HCT116 (cell line): Measurements from ENCODE around the gene C9orf43. TPM values are rescaled to one million over a fixed set of nuclear protein-coding genes. Genes with fewer than 3 reads are reported as not detected.

Experiments used
- ATAC-seq: fragments of 200-7000 bp; cut with Tn5 transposase; 2 replicates; pipeline ENCODE4 v1.9.1; 2020; ENCODE audit warnings: mild to moderate bottlenecking, moderate library complexity
- BruUV-seq: library from RNA; stranded (reverse); fragments of 400-500 nt; replicated peaks from 2 replicates; lab custom pipeline; 2021; lab: Mats Ljungman, UMichigan
- CTCF ChIA-PET: fragments of 300-600 bp; sonication (Branson Sonifier 250); formaldehyde crosslinking; loops from one replicate; lab custom pipeline; 2021; ENCODE audit warnings: antibody characterized with exemption; lab: Charles Lee
- POLR2A ChIA-PET: fragments of 300-600, 350-600 bp; sonication (Branson Sonifier 250); formaldehyde crosslinking; loops from one replicate; lab custom pipeline; 2021; ENCODE audit warnings: antibody characterized with exemption; lab: Charles Lee
- RAD21 ChIA-PET, 2 experiments: fragments of 300-600 bp; sonication (Branson Sonifier 250); formaldehyde crosslinking; loops; one replicate each; lab custom pipeline; 2023; ENCODE audit warnings: low total read pairs in 2 of 2; ENCODE audit not compliant: uncharacterized antibody in 2 of 2, unreplicated experiment in 2 of 2, low non-redundant PET in 1 of 2; lab: Charles Lee
- DNase-seq: peaks from one replicate; pipeline ENCODE4 v3.0.0-alpha.2; 2010; ENCODE audit warnings: low read depth, low spot score
- H2AFZ ChIP-seq: fragments of 200-600 bp; shearing (Covaris generic), sonication (generic); 2 replicates; pipeline ENCODE4 v1.6.1; 2017; ENCODE audit warnings: low read depth, mixed run types, mixed read lengths, antibody characterized with exemption, low read length; ENCODE audit not compliant: poor library complexity, severe bottlenecking
- H3K27ac ChIP-seq: 2 replicates; pipeline ENCODE4 v1.5.1; 2012; ENCODE audit warnings: low read depth, low read length
- H3K27me3 ChIP-seq: fragments of 200-600 bp; sonication (generic); 2 replicates; pipeline ENCODE4 v1.6.1; 2016; ENCODE audit warnings: mixed run types, low read length, mixed read lengths; ENCODE audit not compliant: insufficient read depth
- H3K36me3 ChIP-seq, 2 experiments: fragments of 200-500 bp in 1 of 2; fragments of 200-600 bp in 1 of 2; sonication (Bioruptor generic) in 1 of 2; sonication (generic) in 1 of 2; 2 replicates each; pipeline versions ENCODE4 v1.5.1 to v1.6.1; 2014 to 2016; ENCODE audit warnings: low read length in 2 of 2, inconsistent platforms in 1 of 2, mixed read lengths in 1 of 2, mixed run types in 1 of 2; ENCODE audit not compliant: insufficient read depth in 2 of 2, control insufficient read depth in 1 of 2
- H3K4me1 ChIP-seq, 2 experiments: fragments of 200-600 bp in 1 of 2; sonication (generic) in 1 of 2; 2 replicates each; pipeline versions ENCODE4 v1.5.1 to v1.6.1; 2012 to 2017; ENCODE audit warnings: low read length in 2 of 2, inconsistent platforms in 1 of 2, mild to moderate bottlenecking in 1 of 2, mixed read lengths in 1 of 2, mixed run types in 1 of 2, moderate library complexity in 1 of 2; ENCODE audit not compliant: insufficient read depth in 2 of 2, control insufficient read depth in 1 of 2
- H3K4me2 ChIP-seq: fragments of 200-600 bp; sonication (generic); 2 replicates; pipeline ENCODE4 v1.6.1; 2017; ENCODE audit warnings: mixed run types, low read length, mixed read lengths
- H3K4me3 ChIP-seq, 2 experiments: fragments of 200-600 bp in 1 of 2; sonication (generic) in 1 of 2; replicated peaks in 1 of 2; 2 replicates each; pipeline ENCODE4 v1.5.1; 2011 to 2016; ENCODE audit warnings: low read length in 2 of 2, control low read depth in 1 of 2, low read depth in 1 of 2, mild to moderate bottlenecking in 1 of 2, mixed read lengths in 1 of 2, mixed run types in 1 of 2
- H3K79me2 ChIP-seq: fragments of 200-600 bp; sonication (generic); 2 replicates; pipeline ENCODE4 v1.6.1; 2017; ENCODE audit warnings: mild to moderate bottlenecking, mixed run types, low read length, moderate library complexity, mixed read lengths; ENCODE audit not compliant: insufficient read depth
- H3K9ac ChIP-seq: fragments of 200-600 bp; sonication (generic); 2 replicates; pipeline ENCODE4 v1.6.1; 2016; ENCODE audit warnings: low read length, mixed read lengths
- H3K9me2 ChIP-seq: fragments of 200-600 bp; sonication (generic), shearing (Covaris generic); 2 replicates; pipeline ENCODE4 v1.6.1; 2017; ENCODE audit warnings: mixed run types, mild to moderate bottlenecking, moderate library complexity; ENCODE audit not compliant: insufficient read depth
- H3K9me3 ChIP-seq, 2 experiments: fragments of 200-500 bp in 1 of 2; fragments of 200-600 bp in 1 of 2; sonication (Bioruptor generic) in 1 of 2; sonication (generic) in 1 of 2; 2 replicates each; pipeline ENCODE4 v1.6.1; 2014 to 2017; ENCODE audit warnings: low read length in 2 of 2, mixed read lengths in 2 of 2, inconsistent platforms in 1 of 2, low read depth in 1 of 2, mild to moderate bottlenecking in 1 of 2, mixed run types in 1 of 2, moderate library complexity in 1 of 2; ENCODE audit not compliant: control insufficient read depth in 1 of 2, insufficient read depth in 1 of 2
- H4K20me1 ChIP-seq: fragments of 200-600 bp; sonication (generic), shearing (Covaris generic); 2 replicates; pipeline ENCODE4 v1.6.1; 2017; ENCODE audit warnings: mixed run types, mild to moderate bottlenecking, moderate library complexity; ENCODE audit not compliant: insufficient read depth
- EGR1 ChIP-seq: IDR thresholded peaks from 2 replicates; pipeline ENCODE4 v1.6.1; 2012; ENCODE audit warnings: low read depth
- ELF1 ChIP-seq: IDR thresholded peaks from 2 replicates; pipeline ENCODE4 v1.6.1; 2012; ENCODE audit warnings: low read depth, borderline replicate concordance
- EZH2 ChIP-seq: fragments of 200-600 bp; sonication (generic); IDR thresholded peaks from 2 replicates; pipeline ENCODE4 v1.6.1; 2017; ENCODE audit warnings: antibody characterized with exemption, mixed run types
- EZH2phosphoT487 ChIP-seq: fragments of 200-600 bp; IDR thresholded peaks from 2 replicates; pipeline ENCODE4 v1.6.1; 2018; ENCODE audit warnings: antibody characterized with exemption, borderline replicate concordance
- FOSL1 ChIP-seq: IDR thresholded peaks from 2 replicates; pipeline ENCODE4 v1.6.1; 2012; ENCODE audit warnings: low read depth
- POLR2A ChIP-seq: IDR thresholded peaks from 2 replicates; pipeline ENCODE4 v1.7.0; 2011; ENCODE audit warnings: borderline replicate concordance; ENCODE audit not compliant: insufficient read depth, insufficient read length; ENCODE audit errors: extremely low read depth
- RAD21 ChIP-seq: IDR thresholded peaks from 2 replicates; pipeline ENCODE4 v1.6.1; 2012; ENCODE audit warnings: low read depth, mild to moderate bottlenecking
- TCF7L2 ChIP-seq: IDR thresholded peaks from 2 replicates; pipeline ENCODE4 v1.7.0; 2011; ENCODE audit warnings: borderline replicate concordance, inconsistent platforms; ENCODE audit not compliant: insufficient read depth, insufficient read length; ENCODE audit errors: extremely low read depth
- YY1 ChIP-seq: IDR thresholded peaks from 2 replicates; pipeline ENCODE4 v1.6.1; 2011; ENCODE audit warnings: low read length, low read depth, moderate library complexity, mild to moderate bottlenecking; ENCODE audit not compliant: insufficient replicate concordance; ENCODE audit errors: extremely low read depth
- ZFX ChIP-seq: fragments of 450-650 bp; IDR thresholded peaks from 2 replicates; pipeline ENCODE4 v1.6.1; 2017
- ZNF274 ChIP-seq: fragments of 200-500 bp; sonication (Bioruptor generic); IDR thresholded peaks from 2 replicates; pipeline ENCODE4 v1.6.1; 2014; ENCODE audit warnings: mild to moderate bottlenecking, low read depth, low read length, inconsistent platforms
- intact Hi-C: fragments of 100-400 bp; cut with micrococcal nuclease; formaldehyde crosslinking; loops from 2 replicates; pipeline ENCODE4 v1.10.0; 2022
- total RNA-seq: library from RNA; stranded (reverse); gene quantifications from one replicate; pipeline ENCODE4 v1.2.1, GENCODE V29; 2021; ENCODE audit not compliant: unreplicated experiment
- TF ChIP-seq, protein P1 (sequence below): IDR thresholded peaks from 2 replicates; pipeline ENCODE4 v1.6.1; 2012
- TF ChIP-seq, protein P2 (sequence below), 3 experiments: fragments of 200-600 bp in 1 of 3; sonication (generic) in 1 of 3; IDR thresholded peaks in 2 of 3; conservative IDR thresholded peaks in 1 of 3; 2 replicates each; pipeline ENCODE4 v1.5.1; 2012 to 2017; ENCODE audit warnings: low read depth in 2 of 3, low read length in 2 of 3, antibody characterized with exemption in 1 of 3, borderline replicate concordance in 1 of 3, control low read depth in 1 of 3, mild to moderate bottlenecking in 1 of 3, mixed read lengths in 1 of 3, mixed run types in 1 of 3, moderate library complexity in 1 of 3; ENCODE audit not compliant: insufficient read depth in 1 of 3
- TF ChIP-seq, protein P3 (sequence below): IDR thresholded peaks from 2 replicates; pipeline ENCODE4 v1.6.1; 2012
- TF ChIP-seq, protein P4 (sequence below): IDR thresholded peaks from 2 replicates; pipeline ENCODE4 v1.6.1; 2011; ENCODE audit warnings: mild to moderate bottlenecking, low read length, moderate library complexity; ENCODE audit not compliant: insufficient replicate concordance; ENCODE audit errors: extremely low read depth

The C9orf43 gene
- total RNA-seq, 1 experiment from 2014 or later: 0.71 TPM

DNA sequence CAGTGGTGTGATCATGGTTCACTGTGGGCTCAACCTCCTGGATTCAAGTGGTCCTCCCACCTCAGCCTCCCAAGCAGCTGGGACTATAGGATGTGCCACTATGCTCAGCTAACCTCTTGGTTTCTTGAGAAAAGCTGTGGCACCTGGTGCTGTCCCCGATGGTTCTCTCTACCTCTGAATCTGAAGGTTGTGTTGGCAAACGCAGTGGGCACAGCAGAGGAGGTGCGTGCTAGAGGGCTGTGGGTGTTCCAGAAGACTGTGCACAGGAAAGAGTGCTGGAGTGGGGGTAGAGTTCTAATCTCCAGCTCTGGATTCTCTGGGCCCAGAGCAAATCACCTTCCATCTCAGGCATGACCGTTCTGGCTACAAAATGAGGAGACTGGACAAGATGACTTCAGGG, 65.4 kb downstream of the C9orf43 start:
- DNase-seq (no peak), ATAC-seq (no peak)
- H3K4me2 ChIP-seq: no peak overlapping the region
- no peak overlapping the region for H3K9ac ChIP-seq
- intact Hi-C loops: no loop called here
- peaks cover 0 to 7% of the 10 kb centered on the region in 2 experiments; a peak in 1 of 4 replicates for H3K4me1 ChIP-seq
- no peaks in the 10 kb centered on the region for H3K9me2 ChIP-seq
- no peak overlapping the region for H2AFZ ChIP-seq
- no peak for TF ChIP-seq EZH2phosphoT487
- no peak for TF ChIP-seq ZNF274
- no peak for TF ChIP-seq ZFX
- no peak for TF ChIP-seq EGR1
- TF ChIP-seq YY1: no peak
- no peak for TF ChIP-seq EZH2
- ChIA-PET CTCF (no interaction called here), RAD21 (no interaction called here), POLR2A (no interaction called here)
- H3K27ac ChIP-seq: no peak overlapping the region
- H3K4me3 ChIP-seq: no peak overlapping the region
- no peaks in the 10 kb centered on the region for H3K9me3 ChIP-seq
- H4K20me1 ChIP-seq: 0 out of 2 replicates have a peak, but pooled peaks cover 4% of the 10 kb centered on the region
- BruUV-seq: no TSS peak
- no peaks in the 10 kb centered on the region for H3K27me3 ChIP-seq
- H3K79me2 ChIP-seq: peaks cover 96% of the 10 kb centered on the region
- peaks cover 6 to 11% of the 10 kb centered on the region in 2 experiments; a peak in 1 of 4 replicates for H3K36me3 ChIP-seq

DNA sequence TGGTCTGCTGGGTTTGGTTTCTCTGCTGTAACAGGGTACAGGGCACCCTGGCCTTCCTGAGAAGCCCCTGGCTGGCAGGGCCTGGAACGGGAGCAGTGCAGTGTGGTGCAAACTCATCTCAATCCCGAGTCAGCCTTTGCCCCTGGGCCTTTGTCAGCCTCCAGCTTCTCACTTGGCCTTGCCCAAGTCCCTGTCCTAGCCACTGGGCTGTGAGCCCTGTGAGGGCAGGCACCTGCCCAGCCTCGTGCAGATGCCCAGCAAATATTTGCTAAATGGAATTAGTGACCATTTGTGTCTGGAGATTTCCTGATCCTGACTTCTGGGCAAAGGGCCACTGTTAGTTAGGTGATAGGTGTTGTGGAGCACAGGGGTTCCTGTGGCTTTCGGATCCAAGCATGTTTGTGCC, 66.0 kb downstream of the C9orf43 start:
- BruUV-seq: no TSS peak
- Histone ChIP-seq H3K79me2 (peaks cover 96% of the 10 kb centered on the region), H3K27me3 (no peaks in the 10 kb centered on the region), H3K4me1 (peaks cover 0 to 7% of the 10 kb centered on the region in 2 experiments; a peak in 1 of 4 replicates), H3K36me3 (peaks cover 6 to 13% of the 10 kb centered on the region in 2 experiments; a peak in 1 of 4 replicates), H3K27ac (no peak overlapping the region), H4K20me1 (0 out of 2 replicates have a peak, but pooled peaks cover 4% of the 10 kb centered on the region), H3K4me3 (no peak overlapping the region), H3K4me2 (no peak overlapping the region), H3K9ac (no peak overlapping the region), H3K9me3 (no peaks in the 10 kb centered on the region), H2AFZ (no peak overlapping the region), H3K9me2 (no peaks in the 10 kb centered on the region)
- intact Hi-C loops: no loop called here
- ChIA-PET CTCF (no interaction called here), POLR2A (no interaction called here), RAD21 (no interaction called here)
- ATAC-seq (no peak), DNase-seq (no peak)
- no peak for TF ChIP-seq YY1
- no peak for TF ChIP-seq ZFX
- no peak for TF ChIP-seq EZH2phosphoT487
- TF ChIP-seq POLR2A: no peak
- TF ChIP-seq EZH2: no peak
- no peak for TF ChIP-seq TCF7L2
- TF ChIP-seq FOSL1: no peak
- no peak for TF ChIP-seq RAD21
- TF ChIP-seq, protein P1, sequence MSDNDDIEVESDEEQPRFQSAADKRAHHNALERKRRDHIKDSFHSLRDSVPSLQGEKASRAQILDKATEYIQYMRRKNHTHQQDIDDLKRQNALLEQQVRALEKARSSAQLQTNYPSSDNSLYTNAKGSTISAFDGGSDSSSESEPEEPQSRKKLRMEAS: no peak
- no peak for TF ChIP-seq ELF1
- no peak for TF ChIP-seq ZNF274
- TF ChIP-seq, protein P2, sequence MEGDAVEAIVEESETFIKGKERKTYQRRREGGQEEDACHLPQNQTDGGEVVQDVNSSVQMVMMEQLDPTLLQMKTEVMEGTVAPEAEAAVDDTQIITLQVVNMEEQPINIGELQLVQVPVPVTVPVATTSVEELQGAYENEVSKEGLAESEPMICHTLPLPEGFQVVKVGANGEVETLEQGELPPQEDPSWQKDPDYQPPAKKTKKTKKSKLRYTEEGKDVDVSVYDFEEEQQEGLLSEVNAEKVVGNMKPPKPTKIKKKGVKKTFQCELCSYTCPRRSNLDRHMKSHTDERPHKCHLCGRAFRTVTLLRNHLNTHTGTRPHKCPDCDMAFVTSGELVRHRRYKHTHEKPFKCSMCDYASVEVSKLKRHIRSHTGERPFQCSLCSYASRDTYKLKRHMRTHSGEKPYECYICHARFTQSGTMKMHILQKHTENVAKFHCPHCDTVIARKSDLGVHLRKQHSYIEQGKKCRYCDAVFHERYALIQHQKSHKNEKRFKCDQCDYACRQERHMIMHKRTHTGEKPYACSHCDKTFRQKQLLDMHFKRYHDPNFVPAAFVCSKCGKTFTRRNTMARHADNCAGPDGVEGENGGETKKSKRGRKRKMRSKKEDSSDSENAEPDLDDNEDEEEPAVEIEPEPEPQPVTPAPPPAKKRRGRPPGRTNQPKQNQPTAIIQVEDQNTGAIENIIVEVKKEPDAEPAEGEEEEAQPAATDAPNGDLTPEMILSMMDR (IDR thresholded peaks at IDR 0.05 in 2 of 3, conservative IDR thresholded peaks at IDR 0.05 in 1 of 3; ENCODE audit: borderline replicate concordance in 1 of 3, insufficient read depth in 1 of 3, low read depth in 2 of 3, low read length in 2 of 3): no peak
- TF ChIP-seq, protein P3, sequence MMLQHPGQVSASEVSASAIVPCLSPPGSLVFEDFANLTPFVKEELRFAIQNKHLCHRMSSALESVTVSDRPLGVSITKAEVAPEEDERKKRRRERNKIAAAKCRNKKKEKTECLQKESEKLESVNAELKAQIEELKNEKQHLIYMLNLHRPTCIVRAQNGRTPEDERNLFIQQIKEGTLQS: no peak
- TF ChIP-seq, protein P4, sequence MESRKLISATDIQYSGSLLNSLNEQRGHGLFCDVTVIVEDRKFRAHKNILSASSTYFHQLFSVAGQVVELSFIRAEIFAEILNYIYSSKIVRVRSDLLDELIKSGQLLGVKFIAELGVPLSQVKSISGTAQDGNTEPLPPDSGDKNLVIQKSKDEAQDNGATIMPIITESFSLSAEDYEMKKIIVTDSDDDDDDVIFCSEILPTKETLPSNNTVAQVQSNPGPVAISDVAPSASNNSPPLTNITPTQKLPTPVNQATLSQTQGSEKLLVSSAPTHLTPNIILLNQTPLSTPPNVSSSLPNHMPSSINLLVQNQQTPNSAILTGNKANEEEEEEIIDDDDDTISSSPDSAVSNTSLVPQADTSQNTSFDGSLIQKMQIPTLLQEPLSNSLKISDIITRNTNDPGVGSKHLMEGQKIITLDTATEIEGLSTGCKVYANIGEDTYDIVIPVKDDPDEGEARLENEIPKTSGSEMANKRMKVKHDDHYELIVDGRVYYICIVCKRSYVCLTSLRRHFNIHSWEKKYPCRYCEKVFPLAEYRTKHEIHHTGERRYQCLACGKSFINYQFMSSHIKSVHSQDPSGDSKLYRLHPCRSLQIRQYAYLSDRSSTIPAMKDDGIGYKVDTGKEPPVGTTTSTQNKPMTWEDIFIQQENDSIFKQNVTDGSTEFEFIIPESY: no peak
- TF ChIP-seq EGR1: no peak
